ENCODE data around the gene DNAJB6.

The DNAJB6 gene

GRCh38 chr7:157396316-157397035 lies 59.7 kb downstream of the DNAJB6 start:
- no peak for DNase-seq (ENCODE audit: low read depth)

GRCh38 chr7:157397036-157397720 lies 60.4 kb downstream of the DNAJB6 start:
- DNase-seq (ENCODE audit: low read depth), result no peak

GRCh38 chr7:157397731-157398691 lies 61.2 kb downstream of the DNAJB6 start:
- DNase-seq (ENCODE audit: low read depth), result no peak

- DNase-seq (ENCODE audit: low read depth), result no peak
Observed at GRCh38 chr7:157399086-157399687, 62.4 kb downstream of the DNAJB6 start.

GRCh38 chr7:157400171-157400860 lies 63.5 kb downstream of the DNAJB6 start:
- no peak for DNase-seq (ENCODE audit: low read depth)

- no peak for DNase-seq (ENCODE audit: low read depth)
Observed at GRCh38 chr7:157401567-157402387, 65.0 kb downstream of the DNAJB6 start.

GRCh38 chr7:157402388-157402703 lies 65.5 kb downstream of the DNAJB6 start:
- no peak for DNase-seq (ENCODE audit: low read depth)

- DNase-seq (ENCODE audit: low read depth), result no peak
Observed at GRCh38 chr7:157402911-157403534, 66.2 kb downstream of the DNAJB6 start.

GRCh38 chr7:157403646-157404401 lies 67.0 kb downstream of the DNAJB6 start:
- no peak for DNase-seq (ENCODE audit: low read depth)

GRCh38 chr7:157404845-157405481 lies 68.2 kb downstream of the DNAJB6 start:
- no peak for DNase-seq (ENCODE audit: low read depth)

GRCh38 chr7:157405501-157405900 lies 68.7 kb downstream of the DNAJB6 start:
- DNase-seq (ENCODE audit: low read depth), result no peak

- DNase-seq (ENCODE audit: low read depth), result no peak
Observed at GRCh38 chr7:157405914-157406810, 69.4 kb downstream of the DNAJB6 start.

- DNase-seq (ENCODE audit: low read depth), result no peak
Observed at GRCh38 chr7:157406971-157407370, 70.2 kb downstream of the DNAJB6 start.

- DNase-seq (ENCODE audit: low read depth), result no peak
Observed at GRCh38 chr7:157407512-157408257, 70.9 kb downstream of the DNAJB6 start.

GRCh38 chr7:157408258-157409101 lies 71.7 kb downstream of the DNAJB6 start:
- DNase-seq (ENCODE audit: low read depth), result no peak

- no peak for DNase-seq (ENCODE audit: low read depth)
Observed at GRCh38 chr7:157409149-157409752, 72.4 kb downstream of the DNAJB6 start.

Measured in activated T-helper 1 cell treated with Interleukin-2 at 50 U/mL for 16 hours (primary cell).